MM.1S (cell line): ENCODE data around the gene PSORS1C1.

ENCODE experiments used
- DNase-seq: peaks from one replicate; pipeline ENCODE4 v3.0.0-alpha.2; 2015
- H2AFZ ChIP-seq: fragments of 300-600 bp; sonication (generic); 2 replicates; pipeline ENCODE4 v1.6.0; 2016; ENCODE audit warnings: antibody characterized with exemption, low read length
- H3F3A ChIP-seq: fragments of 300-600 bp; sonication (generic); 2 replicates; pipeline ENCODE4 v1.6.1; 2016; ENCODE audit warnings: mild to moderate bottlenecking, antibody characterized with exemption, low read length, moderate library complexity, mixed read lengths; ENCODE audit not compliant: insufficient read depth
- H3K27ac ChIP-seq: fragments of 300-600 bp; sonication (generic); 2 replicates; pipeline ENCODE4 v1.5.1; 2016; ENCODE audit warnings: mild to moderate bottlenecking, low read length
- H3K27me3 ChIP-seq: fragments of 300-600 bp; sonication (generic); replicated peaks from 2 replicates; pipeline ENCODE4 v1.6.0; 2016; ENCODE audit warnings: low read length; ENCODE audit not compliant: insufficient read depth
- H3K36me3 ChIP-seq: fragments of 300-600 bp; sonication (generic); replicated peaks from 2 replicates; pipeline ENCODE4 v1.6.1; 2016; ENCODE audit warnings: mild to moderate bottlenecking, low read length, mixed read lengths; ENCODE audit not compliant: insufficient read depth
- H3K4me1 ChIP-seq: fragments of 300-600 bp; sonication (generic); 2 replicates; pipeline ENCODE4 v1.6.1; 2016; ENCODE audit warnings: low read length, mixed read lengths
- H3K4me2 ChIP-seq: fragments of 300-600 bp; sonication (generic); 2 replicates; pipeline ENCODE4 v1.6.0; 2016; ENCODE audit warnings: low read depth, low read length
- H3K4me3 ChIP-seq: fragments of 300-600 bp; sonication (generic); 2 replicates; pipeline ENCODE4 v1.5.1; 2016; ENCODE audit warnings: low read length, mixed read lengths
- H3K79me2 ChIP-seq: fragments of 300-600 bp; sonication (generic); 2 replicates; pipeline ENCODE4 v1.6.1; 2016; ENCODE audit warnings: mixed run types, low read length, mixed read lengths
- H3K9ac ChIP-seq: fragments of 300-600 bp; sonication (generic); 2 replicates; pipeline ENCODE4 v1.6.1; 2016; ENCODE audit warnings: low read length, mixed read lengths
- H3K9me2 ChIP-seq: fragments of 300-600 bp; sonication (generic); replicated peaks from 2 replicates; pipeline ENCODE4 v1.6.1; 2016; ENCODE audit warnings: mild to moderate bottlenecking, low read length, mixed read lengths; ENCODE audit not compliant: insufficient read depth
- H3K9me3 ChIP-seq: fragments of 300-600 bp; sonication (generic); replicated peaks from 2 replicates; pipeline ENCODE4 v1.6.1; 2016; ENCODE audit warnings: mild to moderate bottlenecking, low read length, mixed read lengths; ENCODE audit not compliant: insufficient read depth
- H4K20me1 ChIP-seq: fragments of 300-600 bp; sonication (generic); 2 replicates; pipeline ENCODE4 v1.6.1; 2016; ENCODE audit warnings: mild to moderate bottlenecking, low read length, moderate library complexity, mixed read lengths; ENCODE audit not compliant: insufficient read depth
- EZH2 ChIP-seq: fragments of 300-600 bp; sonication (generic); optimal IDR thresholded peaks from 2 replicates; pipeline ENCODE3; 2017; ENCODE audit warnings: low read depth, mild to moderate bottlenecking, antibody characterized with exemption, low read length, mixed read lengths
- EZH2phosphoT487 ChIP-seq: fragments of 300-600 bp; sonication (generic); IDR thresholded peaks from 2 replicates; pipeline ENCODE4 v1.6.1; 2018; ENCODE audit warnings: antibody characterized with exemption, low read length
- TF ChIP-seq, protein P1 (sequence below): fragments of 300-600 bp; sonication (generic); IDR thresholded peaks from 2 replicates; pipeline ENCODE4 v1.5.1; 2016; ENCODE audit warnings: antibody characterized with exemption, low read length, mixed read lengths

Gene PSORS1C1

DNA sequence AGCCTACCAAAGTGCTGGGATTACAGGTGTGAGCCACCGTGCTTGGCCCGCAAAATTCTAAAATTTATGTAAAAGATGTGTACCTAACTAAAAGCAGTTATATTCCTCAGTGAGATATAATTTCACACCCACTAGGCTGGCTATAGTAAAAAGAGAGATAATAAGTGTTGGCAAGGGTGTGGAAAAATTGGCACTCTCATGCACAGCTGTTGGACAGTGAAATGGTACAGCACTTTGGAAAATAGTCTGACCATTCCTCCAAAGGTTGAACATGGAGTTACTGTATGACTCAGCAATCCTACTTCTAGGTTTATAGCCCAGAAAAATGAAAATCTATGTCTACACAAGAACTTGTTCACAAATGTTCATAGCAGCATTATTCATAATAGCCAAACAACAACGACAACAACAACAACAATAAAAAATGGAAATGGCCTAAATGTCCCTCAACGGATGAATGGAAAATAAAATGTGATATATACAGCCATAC, 16.1 kb upstream of the PSORS1C1 start:
- Histone ChIP-seq H3K4me2 (no peak overlapping the region), H3K4me1 (peaks cover 13% of the 10 kb centered on the region), H3K36me3 (no peaks in the 10 kb centered on the region), H3K9me3 (no peaks in the 10 kb centered on the region), H3K4me3 (no peak overlapping the region), H3K27ac (no peak overlapping the region), H2AFZ (no peak overlapping the region), H3F3A (peaks cover 3% of the 10 kb centered on the region; the same call in 1 of the 2 replicates), H3K9ac (no peak overlapping the region), H4K20me1 (no peaks in the 10 kb centered on the region), H3K27me3 (no peaks in the 10 kb centered on the region), H3K9me2 (no peaks in the 10 kb centered on the region), H3K79me2 (no peaks in the 10 kb centered on the region)
- DNase-seq, result no peak
- TF ChIP-seq EZH2 (no peak), EZH2phosphoT487 (no peak)
- TF ChIP-seq, protein P1, sequence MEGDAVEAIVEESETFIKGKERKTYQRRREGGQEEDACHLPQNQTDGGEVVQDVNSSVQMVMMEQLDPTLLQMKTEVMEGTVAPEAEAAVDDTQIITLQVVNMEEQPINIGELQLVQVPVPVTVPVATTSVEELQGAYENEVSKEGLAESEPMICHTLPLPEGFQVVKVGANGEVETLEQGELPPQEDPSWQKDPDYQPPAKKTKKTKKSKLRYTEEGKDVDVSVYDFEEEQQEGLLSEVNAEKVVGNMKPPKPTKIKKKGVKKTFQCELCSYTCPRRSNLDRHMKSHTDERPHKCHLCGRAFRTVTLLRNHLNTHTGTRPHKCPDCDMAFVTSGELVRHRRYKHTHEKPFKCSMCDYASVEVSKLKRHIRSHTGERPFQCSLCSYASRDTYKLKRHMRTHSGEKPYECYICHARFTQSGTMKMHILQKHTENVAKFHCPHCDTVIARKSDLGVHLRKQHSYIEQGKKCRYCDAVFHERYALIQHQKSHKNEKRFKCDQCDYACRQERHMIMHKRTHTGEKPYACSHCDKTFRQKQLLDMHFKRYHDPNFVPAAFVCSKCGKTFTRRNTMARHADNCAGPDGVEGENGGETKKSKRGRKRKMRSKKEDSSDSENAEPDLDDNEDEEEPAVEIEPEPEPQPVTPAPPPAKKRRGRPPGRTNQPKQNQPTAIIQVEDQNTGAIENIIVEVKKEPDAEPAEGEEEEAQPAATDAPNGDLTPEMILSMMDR, result no peak

DNA sequence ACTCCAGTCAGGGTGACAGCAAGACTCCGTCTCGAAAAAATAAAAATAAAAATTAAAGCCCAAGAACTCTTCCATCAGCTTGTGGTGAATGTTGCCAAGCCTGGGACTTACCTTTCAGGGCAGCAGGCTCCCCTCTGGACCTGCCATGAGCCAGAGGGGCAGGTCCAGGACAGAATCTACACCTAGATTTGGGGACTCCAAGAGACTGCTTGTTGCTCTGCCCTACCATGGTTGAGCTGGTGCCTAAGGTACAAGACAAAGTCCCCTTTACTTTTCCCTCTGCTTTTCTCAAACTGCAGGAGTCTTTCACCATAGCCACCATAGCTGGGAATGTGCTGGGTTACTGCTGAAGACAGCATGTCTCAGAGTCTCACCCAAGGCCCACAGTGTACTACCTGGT, 11.5 kb upstream of the PSORS1C1 start:
- no peak overlapping the region for H3K27ac ChIP-seq

DNA sequence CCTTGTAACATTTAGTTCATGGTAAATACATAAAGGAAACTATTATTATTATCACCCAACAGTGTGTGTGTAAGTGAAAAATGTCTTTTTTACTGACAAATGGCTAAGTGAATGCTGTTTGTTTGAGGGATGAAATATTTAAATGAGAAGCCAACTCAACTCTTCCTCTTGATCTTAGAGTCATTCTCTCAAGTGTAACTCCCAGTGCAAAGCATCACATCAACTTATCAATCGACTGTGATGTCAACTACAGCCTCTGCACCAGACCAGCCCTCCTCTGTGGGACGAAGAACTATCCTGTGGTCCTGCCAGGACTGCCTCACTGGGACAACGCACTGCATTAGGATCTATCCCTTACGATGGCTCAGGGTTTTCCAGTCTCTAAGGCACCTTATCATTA, 7.5 kb upstream of the PSORS1C1 start:
- no peak overlapping the region for H3K9ac ChIP-seq
- no peak for TF ChIP-seq EZH2
- TF ChIP-seq, protein P1, result no peak
- no peak for TF ChIP-seq EZH2phosphoT487

More for the DNA sequence above, 11.5 kb upstream of the PSORS1C1 start:
- Histone ChIP-seq H3K9me3 (no peaks in the 10 kb centered on the region), H2AFZ (no peak overlapping the region), H4K20me1 (no peaks in the 10 kb centered on the region), H3K4me2 (no peak overlapping the region), H3K9me2 (no peaks in the 10 kb centered on the region), H3K36me3 (no peaks in the 10 kb centered on the region), H3K27me3 (peaks cover 4% of the 10 kb centered on the region; the same call in 1 of the 2 replicates), H3F3A (no peaks in the 10 kb centered on the region), H3K4me1 (no peaks in the 10 kb centered on the region), H3K79me2 (no peaks in the 10 kb centered on the region), H3K4me3 (no peak overlapping the region), H3K9ac (no peak overlapping the region)
- TF ChIP-seq, protein P1, result no peak
- no peak for TF ChIP-seq EZH2
- TF ChIP-seq EZH2phosphoT487, result no peak
- no peak for DNase-seq

More for the DNA sequence above, 7.5 kb upstream of the PSORS1C1 start:
- no peaks in the 10 kb centered on the region for H3K36me3 ChIP-seq
- no peaks in the 10 kb centered on the region for H3K4me1 ChIP-seq
- no peaks in the 10 kb centered on the region for H3F3A ChIP-seq
- no peak overlapping the region for H3K27ac ChIP-seq
- no peak for DNase-seq
- peaks cover 32% of the 10 kb centered on the region for H3K27me3 ChIP-seq
- H3K79me2 ChIP-seq, result no peaks in the 10 kb centered on the region
- H4K20me1 ChIP-seq, result no peaks in the 10 kb centered on the region
- no peak overlapping the region for H3K4me2 ChIP-seq
- H3K9me3 ChIP-seq, result no peaks in the 10 kb centered on the region
- H2AFZ ChIP-seq, result no peak overlapping the region
- H3K4me3 ChIP-seq, result no peak overlapping the region
- no peaks in the 10 kb centered on the region for H3K9me2 ChIP-seq
